ENCODE data around the gene FRMD4A.
A peak's percentile ranks its signal among the peaks of the same experiment; 100 is the strongest.

The FRMD4A gene

GRCh38 chr10:13842117-13842516 is 488.6 kb downstream of the FRMD4A start:
- no peak for DNase-seq (ENCODE audit: extremely low read depth, low read depth)
- no peak for TF ChIP-seq CTCF (IDR thresholded peaks at IDR 0.05; ENCODE audit: low read depth, low read length, missing control alignments)
- H3K4me3 ChIP-seq (replicated peaks; ENCODE audit: low read depth, low read length), result no peak overlapping the region

DNA sequence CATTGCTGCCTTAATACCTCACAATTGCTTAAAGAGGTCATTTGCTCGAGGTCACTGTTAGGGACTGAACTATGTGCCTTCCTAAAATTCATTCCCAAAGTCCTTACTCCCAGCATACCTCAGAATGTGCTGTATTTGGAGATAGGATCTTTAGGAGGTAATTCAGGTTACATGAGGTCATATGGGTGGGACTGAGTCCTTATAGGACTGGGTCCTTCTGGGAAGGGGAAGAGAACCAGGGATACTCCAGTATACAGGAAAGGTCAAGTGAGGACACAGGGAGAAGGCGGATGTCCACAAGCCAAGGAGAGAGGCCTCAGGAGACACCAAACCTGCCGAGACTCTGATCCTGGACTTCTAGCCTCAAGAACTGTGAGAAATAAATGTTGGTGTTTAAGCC is 490.7 kb downstream of the FRMD4A start:
- H3K4me3 ChIP-seq (replicated peaks; ENCODE audit: low read depth, low read length), result no peak overlapping the region
- no peak for TF ChIP-seq CTCF (IDR thresholded peaks at IDR 0.05; ENCODE audit: low read depth, low read length, missing control alignments)
- DNase-seq (ENCODE audit: extremely low read depth, low read depth), result no peak

- DNase-seq (ENCODE audit: extremely low read depth, low read depth), result peak; percentile 56
- TF ChIP-seq CTCF (IDR thresholded peaks at IDR 0.05; ENCODE audit: low read depth, low read length, missing control alignments), result no peak
- H3K4me3 ChIP-seq (replicated peaks; ENCODE audit: low read depth, low read length), result no peak overlapping the region
Measured at GRCh38 chr10:13839430-13839990, 491.2 kb downstream of the FRMD4A start.

GRCh38 chr10:13839030-13839429 is 491.7 kb downstream of the FRMD4A start:
- H3K4me3 ChIP-seq (replicated peaks; ENCODE audit: low read depth, low read length), result no peak overlapping the region
- no peak for TF ChIP-seq CTCF (IDR thresholded peaks at IDR 0.05; ENCODE audit: low read depth, low read length, missing control alignments)
- DNase-seq (ENCODE audit: extremely low read depth, low read depth), result no peak

- H3K4me3 ChIP-seq (replicated peaks; ENCODE audit: low read depth, low read length), result no peak overlapping the region
- no peak for DNase-seq (ENCODE audit: extremely low read depth, low read depth)
- TF ChIP-seq CTCF (IDR thresholded peaks at IDR 0.05; ENCODE audit: low read depth, low read length, missing control alignments), result no peak
Measured at GRCh38 chr10:13837966-13838365, 492.8 kb downstream of the FRMD4A start.

DNA sequence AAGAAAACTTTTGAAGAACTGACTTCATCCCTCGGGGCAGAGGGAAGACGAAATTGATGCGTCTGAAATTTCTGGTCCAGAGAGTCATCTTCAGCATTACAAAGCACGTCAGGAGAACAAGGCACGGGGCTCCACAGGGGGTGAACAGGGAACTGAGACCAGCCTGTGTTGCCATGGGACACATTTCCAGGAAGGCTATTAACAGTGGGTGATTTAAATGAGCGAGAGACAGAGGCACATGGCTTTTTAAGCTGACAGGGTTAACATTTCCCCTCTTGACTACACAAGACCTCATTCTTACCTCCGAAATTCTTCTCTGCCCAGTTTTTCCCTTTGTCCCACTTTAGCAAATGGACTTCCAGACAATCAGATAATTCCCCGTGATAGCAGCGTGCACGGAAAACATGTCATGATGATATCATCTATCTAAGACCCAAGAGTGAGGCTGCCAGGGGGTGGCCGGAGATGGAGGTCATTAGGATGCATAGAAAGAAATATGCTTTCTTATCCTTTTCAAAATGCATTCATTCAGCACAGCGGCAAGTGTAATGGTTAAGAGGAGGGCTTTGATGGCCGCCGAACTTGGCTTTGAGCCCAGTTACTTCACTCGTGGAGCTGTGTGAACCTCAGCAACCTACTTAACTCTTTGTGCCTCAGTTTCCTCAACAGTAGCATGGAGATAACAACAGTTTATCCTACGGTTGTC is 496.0 kb downstream of the FRMD4A start:
- no peak for TF ChIP-seq CTCF (IDR thresholded peaks at IDR 0.05; ENCODE audit: low read depth, low read length, missing control alignments)
- DNase-seq (ENCODE audit: extremely low read depth, low read depth), result no peak
- H3K4me3 ChIP-seq (replicated peaks; ENCODE audit: low read depth, low read length), result no peak overlapping the region
